ENCODE data around the gene TMEM81. TPM values are rescaled to one million over a fixed set of nuclear protein-coding genes. Genes with fewer than 3 reads are reported as not detected.
A peak's percentile ranks its signal among the peaks of the same experiment; 100 is the strongest.

The TMEM81 gene
- total RNA-seq, 1 donor = 1.8 TPM

DNA sequence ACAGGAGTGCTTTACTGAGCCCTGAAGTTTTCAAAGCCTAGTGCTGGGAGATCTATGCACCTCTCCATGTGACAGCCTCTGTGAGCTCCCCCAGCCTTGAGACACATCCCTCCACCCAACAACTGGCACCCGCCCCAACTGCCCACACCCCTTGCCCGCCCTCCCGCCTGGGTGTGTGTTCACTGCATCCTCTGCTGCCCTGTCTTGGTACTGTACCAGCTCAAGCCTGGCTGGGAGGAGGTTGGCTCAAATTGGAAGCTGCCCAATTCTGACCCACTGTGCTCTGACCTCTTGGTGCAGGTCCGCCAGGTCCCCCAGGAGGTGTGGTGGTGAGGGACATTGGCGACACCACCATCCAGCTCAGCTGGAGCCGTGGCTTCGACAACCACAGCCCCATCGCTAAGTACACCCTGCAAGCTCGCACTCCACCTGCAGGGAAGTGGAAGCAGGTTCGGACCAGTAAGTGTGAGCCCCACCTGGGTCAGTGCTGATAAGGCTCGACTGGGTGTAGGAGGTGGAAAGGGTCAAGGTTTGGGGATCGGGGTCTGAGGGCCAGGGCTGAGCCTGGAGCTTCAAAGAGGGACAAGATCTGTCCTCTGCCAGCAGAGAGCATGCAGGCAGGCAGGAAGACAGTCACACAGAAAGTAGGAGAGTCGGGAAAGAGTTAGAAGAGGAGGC lies 18.0 kb downstream of the TMEM81 start:
- H3K4me1 ChIP-seq (ENCODE audit: insufficient read depth, low read length) = no peaks in the 10 kb centered on the region
- peaks cover 5% of the 10 kb centered on the region for H3K27me3 ChIP-seq (ENCODE audit: insufficient read depth, low read length)
- no peaks in the 10 kb centered on the region for H3K79me2 ChIP-seq (ENCODE audit: insufficient read depth, low read length)
- H3K4me3 ChIP-seq (ENCODE audit: insufficient read depth, low read length) = no peak overlapping the region
- no peak overlapping the region for H3K4me2 ChIP-seq (ENCODE audit: insufficient read depth, low read length)
- no peak overlapping the region for H3K27ac ChIP-seq (ENCODE audit: low read depth, low read length)
- peak; percentile 62 for DNase-seq (ENCODE audit: insufficient read length, low spot score, missing footprints)
- H3K9me3 ChIP-seq (ENCODE audit: low read depth, low read length) = no peaks in the 10 kb centered on the region
- no peaks in the 10 kb centered on the region for H4K20me1 ChIP-seq (ENCODE audit: insufficient read depth, low read length)
- H3K36me3 ChIP-seq (ENCODE audit: insufficient read depth, low read length) = no peaks in the 10 kb centered on the region
- no peak overlapping the region for H2AFZ ChIP-seq (ENCODE audit: low read length)
- no peak for TF ChIP-seq CTCF (IDR thresholded peaks at IDR 0.05; ENCODE audit: extremely low read depth, low read depth, low read length)

- Histone ChIP-seq H3K4me3 (ENCODE audit: insufficient read depth, low read length) (no peak overlapping the region), H3K4me2 (ENCODE audit: insufficient read depth, low read length) (no peak overlapping the region), H3K9me3 (ENCODE audit: low read depth, low read length) (no peaks in the 10 kb centered on the region), H3K27me3 (ENCODE audit: insufficient read depth, low read length) (peaks cover 5% of the 10 kb centered on the region), H3K79me2 (ENCODE audit: insufficient read depth, low read length) (no peaks in the 10 kb centered on the region), H3K27ac (ENCODE audit: low read depth, low read length) (no peak overlapping the region), H4K20me1 (ENCODE audit: insufficient read depth, low read length) (no peaks in the 10 kb centered on the region), H2AFZ (ENCODE audit: low read length) (no peak overlapping the region), H3K4me1 (ENCODE audit: insufficient read depth, low read length) (no peaks in the 10 kb centered on the region), H3K36me3 (ENCODE audit: insufficient read depth, low read length) (no peaks in the 10 kb centered on the region)
- no peak for TF ChIP-seq CTCF (IDR thresholded peaks at IDR 0.05; ENCODE audit: extremely low read depth, low read depth, low read length)
- peak; percentile 27 for DNase-seq (ENCODE audit: insufficient read length, low spot score, missing footprints)
These were observed 18.6 kb downstream of the TMEM81 start for GRCh38 chr1:205065666-205066065.

DNA sequence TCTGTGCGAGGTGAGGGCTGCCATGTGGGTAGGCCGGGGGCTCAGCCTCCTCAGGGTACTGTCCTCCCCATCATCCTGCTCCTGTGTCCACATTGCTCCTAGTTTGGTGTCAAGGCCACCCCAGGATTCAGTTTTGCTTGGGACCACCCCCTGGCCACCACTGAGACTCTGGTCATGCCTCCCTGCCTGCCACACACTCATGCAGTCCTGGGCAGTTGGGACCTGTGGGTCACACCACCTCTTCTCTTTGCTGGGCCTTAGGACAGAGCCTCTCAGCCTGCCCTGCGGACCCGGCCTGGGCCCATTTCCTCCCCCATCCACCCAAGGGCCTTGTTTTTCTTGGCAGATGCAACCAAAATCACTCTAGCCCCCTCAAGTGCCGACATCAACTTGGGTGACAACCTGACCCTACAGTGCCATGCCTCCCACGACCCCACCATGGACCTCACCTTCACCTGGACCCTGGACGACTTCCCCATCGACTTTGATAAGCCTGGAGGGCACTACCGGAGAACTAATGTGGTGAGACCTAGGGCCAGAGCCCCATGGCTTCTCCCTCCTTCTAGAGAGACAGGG lies 19.4 kb downstream of the TMEM81 start:
- Histone ChIP-seq H3K4me2 (ENCODE audit: insufficient read depth, low read length) (no peak overlapping the region), H4K20me1 (ENCODE audit: insufficient read depth, low read length) (no peaks in the 10 kb centered on the region), H3K4me3 (ENCODE audit: insufficient read depth, low read length) (no peak overlapping the region), H3K36me3 (ENCODE audit: insufficient read depth, low read length) (no peaks in the 10 kb centered on the region), H3K4me1 (ENCODE audit: insufficient read depth, low read length) (no peaks in the 10 kb centered on the region), H3K9me3 (ENCODE audit: low read depth, low read length) (no peaks in the 10 kb centered on the region), H3K27ac (ENCODE audit: low read depth, low read length) (no peak overlapping the region), H2AFZ (ENCODE audit: low read length) (no peak overlapping the region), H3K79me2 (ENCODE audit: insufficient read depth, low read length) (no peaks in the 10 kb centered on the region), H3K27me3 (ENCODE audit: insufficient read depth, low read length) (peaks cover 5% of the 10 kb centered on the region)
- peak; percentile 31 for DNase-seq (ENCODE audit: insufficient read length, low spot score, missing footprints)
- TF ChIP-seq CTCF (IDR thresholded peaks at IDR 0.05; ENCODE audit: extremely low read depth, low read depth, low read length) = no peak

- no peak overlapping the region for H3K4me2 ChIP-seq (ENCODE audit: insufficient read depth, low read length)
- no peaks in the 10 kb centered on the region for H3K4me1 ChIP-seq (ENCODE audit: insufficient read depth, low read length)
- no peak for TF ChIP-seq CTCF (IDR thresholded peaks at IDR 0.05; ENCODE audit: extremely low read depth, low read depth, low read length)
- no peak overlapping the region for H2AFZ ChIP-seq (ENCODE audit: low read length)
- H3K9me3 ChIP-seq (ENCODE audit: low read depth, low read length) = no peaks in the 10 kb centered on the region
- peaks cover 5% of the 10 kb centered on the region for H3K27me3 ChIP-seq (ENCODE audit: insufficient read depth, low read length)
- DNase-seq (ENCODE audit: insufficient read length, low spot score, missing footprints) = peak; percentile 65
- no peaks in the 10 kb centered on the region for H3K79me2 ChIP-seq (ENCODE audit: insufficient read depth, low read length)
- H3K36me3 ChIP-seq (ENCODE audit: insufficient read depth, low read length) = no peaks in the 10 kb centered on the region
- no peak overlapping the region for H3K4me3 ChIP-seq (ENCODE audit: insufficient read depth, low read length)
- H4K20me1 ChIP-seq (ENCODE audit: insufficient read depth, low read length) = no peaks in the 10 kb centered on the region
- H3K27ac ChIP-seq (ENCODE audit: low read depth, low read length) = no peak overlapping the region
These were observed 20.0 kb downstream of the TMEM81 start for GRCh38 chr1:205064301-205064700.
